Liver (tissue), 3 donors: Measurements from ENCODE around the gene MRPL42.

ENCODE experiments used
- ATF3 ChIP-seq: IDR thresholded peaks from 2 replicates; pipeline ENCODE4 v1.6.1; 2016; ENCODE audit warnings: antibody characterized with exemption
- CTCF ChIP-seq: fragments of 150-350 bp; IDR thresholded peaks from 2 replicates; pipeline ENCODE4 v1.5.1; 2017; ENCODE audit warnings: improper control_type of control experiment, low read depth, low read length; ENCODE audit not compliant: missing input control
- EGR1 ChIP-seq, 2 donors: IDR thresholded peaks; 2 replicates each; pipeline ENCODE4 v1.6.1; 2016 to 2018; ENCODE audit warnings: antibody characterized with exemption in 2 of 2, low read depth in 2 of 2
- FOXA1 ChIP-seq: IDR thresholded peaks from 2 replicates; pipeline ENCODE4 v1.6.1; 2016; ENCODE audit warnings: antibody characterized with exemption
- GABPA ChIP-seq, 2 donors: IDR thresholded peaks in 1 of 2; conservative IDR thresholded peaks in 1 of 2; 2 replicates each; pipeline ENCODE4 v1.6.1; 2016; ENCODE audit warnings: antibody characterized with exemption in 2 of 2, mild to moderate bottlenecking in 1 of 2, moderate library complexity in 1 of 2
- HNF4A ChIP-seq, 2 donors: conservative IDR thresholded peaks; 2 replicates each; pipeline ENCODE4 v1.6.1; 2016; ENCODE audit warnings: antibody characterized with exemption in 2 of 2, mild to moderate bottlenecking in 2 of 2
- JUND ChIP-seq, 2 donors: IDR thresholded peaks; 2 replicates each; pipeline ENCODE4 v1.6.1; 2016; ENCODE audit warnings: antibody characterized with exemption in 2 of 2
- MAX ChIP-seq: IDR thresholded peaks from 2 replicates; pipeline ENCODE4 v1.6.1; 2016; ENCODE audit warnings: antibody characterized with exemption
- NR2F2 ChIP-seq: IDR thresholded peaks from 2 replicates; pipeline ENCODE4 v1.6.1; 2016; ENCODE audit warnings: antibody characterized with exemption
- RAD21 ChIP-seq, 2 donors: IDR thresholded peaks; 2 replicates each; pipeline ENCODE4 v1.6.1; 2016; ENCODE audit warnings: antibody characterized with exemption in 2 of 2, mild to moderate bottlenecking in 2 of 2
- REST ChIP-seq: IDR thresholded peaks from 2 replicates; pipeline ENCODE4 v1.6.1; 2016; ENCODE audit warnings: antibody characterized with exemption, mild to moderate bottlenecking
- SP1 ChIP-seq: IDR thresholded peaks from 2 replicates; pipeline ENCODE4 v1.6.1; 2018; ENCODE audit warnings: antibody characterized with exemption, mild to moderate bottlenecking
- TAF1 ChIP-seq: conservative IDR thresholded peaks from 2 replicates; pipeline ENCODE4 v1.6.1; 2016; ENCODE audit warnings: antibody characterized with exemption, mild to moderate bottlenecking
- YY1 ChIP-seq: IDR thresholded peaks from 2 replicates; pipeline ENCODE4 v1.6.1; 2016; ENCODE audit warnings: antibody characterized with exemption, mild to moderate bottlenecking
- donor health status: healthy.
- donor health status: healthy.

- TF ChIP-seq CTCF, result no peak
- TF ChIP-seq MAX, result no peak
- TF ChIP-seq REST, result no peak
- no peak for TF ChIP-seq NR2F2
- TF ChIP-seq FOXA1, result no peak
- no peak for TF ChIP-seq TAF1
- TF ChIP-seq RAD21 (IDR thresholded peaks at IDR 0.05), result no peak
- TF ChIP-seq ATF3, result no peak
- TF ChIP-seq GABPA (IDR thresholded peaks at IDR 0.05 in 1 of 2, conservative IDR thresholded peaks at IDR 0.05 in 1 of 2), result no peak
- no peak for TF ChIP-seq JUND (IDR thresholded peaks at IDR 0.05)
- TF ChIP-seq YY1, result no peak
- no peak for TF ChIP-seq HNF4A (conservative IDR thresholded peaks at IDR 0.05)
- no peak for TF ChIP-seq EGR1 (IDR thresholded peaks at IDR 0.05; ENCODE audit: low read depth in 2 of 2)
- TF ChIP-seq SP1, result no peak
These were observed 49.3 kb upstream of the MRPL42 start for GRCh38 chr12:93417967-93418480.
